Endothelial cell (in vitro differentiated cells): ENCODE measurements around the gene RGS2. TPM values are rescaled to one million over a fixed set of nuclear protein-coding genes. Genes with fewer than 3 reads are reported as not detected.

ENCODE experiments used
- DNase-seq: peaks from one replicate; pipeline ENCODE4 v3.0.0; 2021; ENCODE audit warnings: low spot score
- H3K27ac Mint-ChIP-seq: one replicate; pipeline ENCODE4 v1.8.0; 2021; ENCODE audit warnings: mixed read lengths, inconsistent platforms; ENCODE audit not compliant: unreplicated experiment
- H3K27me3 Mint-ChIP-seq: one replicate; pipeline ENCODE4 v1.8.0; 2021; ENCODE audit warnings: mild to moderate bottlenecking, moderate library complexity, mixed read lengths, inconsistent platforms; ENCODE audit not compliant: unreplicated experiment
- H3K36me3 Mint-ChIP-seq: one replicate; pipeline ENCODE4 v1.8.0; 2021; ENCODE audit warnings: mild to moderate bottlenecking, low read depth, mixed read lengths, inconsistent platforms; ENCODE audit not compliant: unreplicated experiment
- H3K4me1 Mint-ChIP-seq: one replicate; pipeline ENCODE4 v1.8.0; 2021; ENCODE audit warnings: mild to moderate bottlenecking, mixed read lengths, inconsistent platforms; ENCODE audit not compliant: unreplicated experiment
- H3K4me3 Mint-ChIP-seq: one replicate; pipeline ENCODE4 v1.8.0; 2021; ENCODE audit warnings: mild to moderate bottlenecking, mixed read lengths, inconsistent platforms; ENCODE audit not compliant: unreplicated experiment
- H3K9me3 Mint-ChIP-seq: one replicate; pipeline ENCODE4 v1.8.0; 2021; ENCODE audit warnings: mixed read lengths, inconsistent platforms; ENCODE audit not compliant: unreplicated experiment
- total RNA-seq: library from RNA; stranded (reverse); fragmentation: NEBNext Ultra II Directional; extraction: Animal tissue kit (Norgen Biotek cat#: 25700); gene quantifications from one replicate; pipeline ENCODE4 v1.2.1, GENCODE V29; 2021; ENCODE audit not compliant: unreplicated experiment
- TF ChIP-seq, protein P1 (sequence below): fragments of 200-600 bp; sonication (generic); IDR thresholded peaks from one replicate; pipeline ENCODE4 v1.5.0; 2021; ENCODE audit warnings: antibody characterized with exemption; ENCODE audit not compliant: unreplicated experiment

RGS2 gene
- total RNA-seq, 1 donor from 2014 or later = 4.7 TPM

DNA sequence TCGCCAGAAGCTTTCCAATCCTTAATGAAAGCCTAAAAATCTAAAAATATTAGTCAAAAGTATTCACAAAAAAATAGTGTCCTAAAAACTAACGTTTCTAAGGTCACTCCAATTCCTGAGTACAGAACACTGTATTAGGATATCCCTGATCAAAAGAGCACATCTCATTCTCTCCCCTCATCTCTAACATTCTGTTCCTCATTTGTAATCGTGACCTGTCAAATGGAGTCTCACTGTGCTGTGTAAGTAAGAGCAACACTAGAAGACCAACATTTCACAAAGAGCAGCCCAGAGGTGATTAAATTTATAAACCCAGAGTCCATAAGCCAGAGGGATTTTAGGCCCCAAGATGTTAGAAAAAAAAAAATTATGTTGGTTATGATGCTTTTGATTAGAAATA lies 26.3 kb downstream of the RGS2 start:
- Mint-ChIP-seq H3K27ac (no peak overlapping the region), H3K4me1 (no peaks in the 10 kb centered on the region), H3K9me3 (no peaks in the 10 kb centered on the region), H3K4me3 (no peak overlapping the region), H3K27me3 (peaks cover 4% of the 10 kb centered on the region), H3K36me3 (no peaks in the 10 kb centered on the region)
- DNase-seq = no peak
- TF ChIP-seq, protein P1, sequence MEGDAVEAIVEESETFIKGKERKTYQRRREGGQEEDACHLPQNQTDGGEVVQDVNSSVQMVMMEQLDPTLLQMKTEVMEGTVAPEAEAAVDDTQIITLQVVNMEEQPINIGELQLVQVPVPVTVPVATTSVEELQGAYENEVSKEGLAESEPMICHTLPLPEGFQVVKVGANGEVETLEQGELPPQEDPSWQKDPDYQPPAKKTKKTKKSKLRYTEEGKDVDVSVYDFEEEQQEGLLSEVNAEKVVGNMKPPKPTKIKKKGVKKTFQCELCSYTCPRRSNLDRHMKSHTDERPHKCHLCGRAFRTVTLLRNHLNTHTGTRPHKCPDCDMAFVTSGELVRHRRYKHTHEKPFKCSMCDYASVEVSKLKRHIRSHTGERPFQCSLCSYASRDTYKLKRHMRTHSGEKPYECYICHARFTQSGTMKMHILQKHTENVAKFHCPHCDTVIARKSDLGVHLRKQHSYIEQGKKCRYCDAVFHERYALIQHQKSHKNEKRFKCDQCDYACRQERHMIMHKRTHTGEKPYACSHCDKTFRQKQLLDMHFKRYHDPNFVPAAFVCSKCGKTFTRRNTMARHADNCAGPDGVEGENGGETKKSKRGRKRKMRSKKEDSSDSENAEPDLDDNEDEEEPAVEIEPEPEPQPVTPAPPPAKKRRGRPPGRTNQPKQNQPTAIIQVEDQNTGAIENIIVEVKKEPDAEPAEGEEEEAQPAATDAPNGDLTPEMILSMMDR = no peak

GRCh38 chr1:192839162-192840066 lies 30.6 kb downstream of the RGS2 start:
- H3K27ac Mint-ChIP-seq = no peak overlapping the region
- no peaks in the 10 kb centered on the region for H3K36me3 Mint-ChIP-seq
- no peaks in the 10 kb centered on the region for H3K4me1 Mint-ChIP-seq
- no peak overlapping the region for H3K4me3 Mint-ChIP-seq
- TF ChIP-seq, protein P1 = no peak
- no peak for DNase-seq
- H3K9me3 Mint-ChIP-seq = no peaks in the 10 kb centered on the region
- peaks cover 4% of the 10 kb centered on the region for H3K27me3 Mint-ChIP-seq

- peaks cover 3% of the 10 kb centered on the region for H3K27me3 Mint-ChIP-seq
- H3K9me3 Mint-ChIP-seq = no peaks in the 10 kb centered on the region
- no peak overlapping the region for H3K4me3 Mint-ChIP-seq
- no peak for DNase-seq
- H3K27ac Mint-ChIP-seq = no peak overlapping the region
- peaks cover 3% of the 10 kb centered on the region for H3K4me1 Mint-ChIP-seq
- TF ChIP-seq, protein P1 = no peak
- H3K36me3 Mint-ChIP-seq = no peaks in the 10 kb centered on the region
Measured at GRCh38 chr1:192844360-192844759, 35.5 kb downstream of the RGS2 start.

- TF ChIP-seq, protein P1 = no peak
- no peaks in the 10 kb centered on the region for H3K36me3 Mint-ChIP-seq
- peaks cover 3% of the 10 kb centered on the region for H3K4me1 Mint-ChIP-seq
- H3K27me3 Mint-ChIP-seq = no peaks in the 10 kb centered on the region
- H3K4me3 Mint-ChIP-seq = no peak overlapping the region
- H3K27ac Mint-ChIP-seq = no peak overlapping the region
- no peak for DNase-seq
- no peaks in the 10 kb centered on the region for H3K9me3 Mint-ChIP-seq
Measured at GRCh38 chr1:192846950-192847349, 38.1 kb downstream of the RGS2 start.

- Mint-ChIP-seq H3K27me3 (no peaks in the 10 kb centered on the region), H3K27ac (no peak overlapping the region), H3K4me1 (peaks cover 3% of the 10 kb centered on the region), H3K36me3 (no peaks in the 10 kb centered on the region), H3K4me3 (no peak overlapping the region), H3K9me3 (no peaks in the 10 kb centered on the region)
- TF ChIP-seq, protein P1 = no peak
- DNase-seq = no peak
Measured at GRCh38 chr1:192849011-192849410, 40.2 kb downstream of the RGS2 start.
